Measurements from ENCODE around the gene KRAS.
A peak's percentile ranks its signal among the peaks of the same experiment; 100 is the strongest.

The KRAS gene

GRCh38 chr12:25256005-25256404 lies 5.3 kb upstream of the KRAS start:
- DNase-seq (ENCODE audit: low read depth in 2 of 2): no peak

- no peak for DNase-seq (ENCODE audit: low read depth in 2 of 2)
These were observed 3.6 kb upstream of the KRAS start for GRCh38 chr12:25254271-25254880.

GRCh38 chr12:25253371-25254068 lies 2.8 kb upstream of the KRAS start:
- no peak for DNase-seq (ENCODE audit: low read depth in 2 of 2)

GRCh38 chr12:25252946-25253345 lies 2.2 kb upstream of the KRAS start:
- no peak for DNase-seq (ENCODE audit: low read depth in 2 of 2)

- DNase-seq (ENCODE audit: low read depth in 2 of 2): no peak
These were observed 1.0 kb upstream of the KRAS start for GRCh38 chr12:25251769-25252168.

- peak; percentile 7 to 21 for DNase-seq (ENCODE audit: low read depth in 2 of 2)
These were observed 594 bp downstream of the KRAS start for GRCh38 chr12:25249931-25250738.

GRCh38 chr12:25248732-25249131 lies 2.0 kb downstream of the KRAS start:
- no peak for DNase-seq (ENCODE audit: low read depth in 2 of 2)

GRCh38 chr12:25248137-25248536 lies 2.6 kb downstream of the KRAS start:
- no peak for DNase-seq (ENCODE audit: low read depth in 2 of 2)

- no peak for DNase-seq (ENCODE audit: low read depth in 2 of 2)
These were observed 5.2 kb downstream of the KRAS start for GRCh38 chr12:25245491-25245890.

- DNase-seq (ENCODE audit: low read depth in 2 of 2): no peak
These were observed 7.1 kb downstream of the KRAS start for GRCh38 chr12:25243680-25243990.

GRCh38 chr12:25242981-25243679 lies 7.6 kb downstream of the KRAS start:
- DNase-seq (ENCODE audit: low read depth in 2 of 2): no peak

- DNase-seq (ENCODE audit: low read depth in 2 of 2): no peak
These were observed 9.3 kb downstream of the KRAS start for GRCh38 chr12:25241167-25242020.

- DNase-seq (ENCODE audit: low read depth in 2 of 2): no peak
These were observed 14.1 kb downstream of the KRAS start for GRCh38 chr12:25236626-25237025.

- no peak for DNase-seq (ENCODE audit: low read depth in 2 of 2)
These were observed 14.5 kb downstream of the KRAS start for GRCh38 chr12:25236190-25236589.

GRCh38 chr12:25213338-25213737 lies 37.4 kb downstream of the KRAS start:
- DNase-seq (ENCODE audit: low read depth in 2 of 2): no peak

GRCh38 chr12:25208554-25208953 lies 42.2 kb downstream of the KRAS start:
- no peak for DNase-seq (ENCODE audit: low read depth in 2 of 2)

GRCh38 chr12:25207846-25208245 lies 42.9 kb downstream of the KRAS start:
- no peak for DNase-seq (ENCODE audit: low read depth in 2 of 2)

- no peak for DNase-seq (ENCODE audit: low read depth in 2 of 2)
These were observed 43.3 kb downstream of the KRAS start for GRCh38 chr12:25207411-25207810.

- no peak for DNase-seq (ENCODE audit: low read depth in 2 of 2)
These were observed 48.6 kb downstream of the KRAS start for GRCh38 chr12:25202137-25202536.

- no peak for DNase-seq (ENCODE audit: low read depth in 2 of 2)
These were observed 50.0 kb downstream of the KRAS start for GRCh38 chr12:25200703-25201102.

GRCh38 chr12:25197608-25198007 lies 53.1 kb downstream of the KRAS start:
- DNase-seq (ENCODE audit: low read depth in 2 of 2): no peak

Measured in stimulated activated CD8-positive, alpha-beta memory T cell treated with anti-CD3 and anti-CD28 coated beads, Interleukin-15, amount 100 ng/mL, for 4 hours (primary cell).